Small intestine (tissue), 7 donors: ENCODE measurements around the gene TRIM15. TPM values are rescaled to one million over a fixed set of nuclear protein-coding genes. Genes with fewer than 3 reads are reported as not detected.

Experiments
- DNase-seq, 2 donors: peaks; one replicate each; pipeline versions ENCODE4 v3.0.0 to v3.0.0-alpha.2; 2013
- FAIRE-seq: peaks from 2 replicates; lab custom pipeline; 2012; peaks lifted over from hg19 to GRCh38; lab: Jason Lieb, UNC
- H3K27ac ChIP-seq, 3 donors: one replicate each; pipeline ENCODE4 v1.5.1; 2013; ENCODE audit warnings: low read length in 2 of 3, mild to moderate bottlenecking in 2 of 3, control low read depth in 1 of 3, inconsistent platforms in 1 of 3, low read depth in 1 of 3, moderate library complexity in 1 of 3
- H3K27me3 ChIP-seq, 3 donors: one replicate each; pipeline ENCODE4 v1.6.1; 2013; ENCODE audit warnings: low read length in 3 of 3, inconsistent platforms in 1 of 3; ENCODE audit not compliant: control insufficient read depth in 3 of 3, insufficient read depth in 3 of 3
- H3K36me3 ChIP-seq, 3 donors: one replicate each; pipeline ENCODE4 v1.6.1; 2013; ENCODE audit warnings: low read length in 3 of 3, inconsistent platforms in 1 of 3, low read depth in 1 of 3, mild to moderate bottlenecking in 1 of 3, moderate library complexity in 1 of 3; ENCODE audit not compliant: control insufficient read depth in 3 of 3, insufficient read depth in 2 of 3
- H3K4me1 ChIP-seq, 3 donors: one replicate each; pipeline ENCODE4 v1.6.1; 2013; ENCODE audit warnings: low read length in 2 of 3, inconsistent platforms in 1 of 3, low read depth in 1 of 3, mild to moderate bottlenecking in 1 of 3, moderate library complexity in 1 of 3; ENCODE audit not compliant: control insufficient read depth in 3 of 3, insufficient read depth in 2 of 3
- H3K4me3 ChIP-seq, 3 donors: one replicate each; pipeline ENCODE4 v1.5.1; 2013; ENCODE audit warnings: low read length in 3 of 3, control low read depth in 1 of 3, inconsistent platforms in 1 of 3, low read depth in 1 of 3, mild to moderate bottlenecking in 1 of 3, moderate library complexity in 1 of 3
- H3K9me3 ChIP-seq, 2 donors: one replicate each; pipeline ENCODE4 v1.6.1; 2013; ENCODE audit warnings: low read depth in 1 of 2, low read length in 1 of 2; ENCODE audit not compliant: control insufficient read depth in 2 of 2, insufficient read depth in 1 of 2
- WGBS, 3 donors: extraction: QIAGEN DNeasy Blood & Tissue Kit; methylation state at CpG; one replicate each; pipeline ENCODE4 v1.1.7; 2013; 5-methylcytosine and 5-hydroxymethylcytosine counted together
- polyA plus RNA-seq, 4 donors: library from polyadenylated mRNA; stranded (reverse) in 3 of 4; unstranded in 1 of 4; fragments of 200-250 nt in 3 of 4; fragments of 120-200 nt in 1 of 4; gene quantifications; one replicate each; pipeline versions ENCODE4 v1.2.1 to v1.2.3, GENCODE V29; 2013
- donor health status: healthy with polysubstance abuse.
- donor health status: control.
- donor health status: control.
- donor health status: Bipolar disorder and iron deficiency.
- donor health status: healthy.

TRIM15 gene
- polyA plus RNA-seq, 4 donors: 26.1 to 122 (median 63.3) TPM

DNA sequence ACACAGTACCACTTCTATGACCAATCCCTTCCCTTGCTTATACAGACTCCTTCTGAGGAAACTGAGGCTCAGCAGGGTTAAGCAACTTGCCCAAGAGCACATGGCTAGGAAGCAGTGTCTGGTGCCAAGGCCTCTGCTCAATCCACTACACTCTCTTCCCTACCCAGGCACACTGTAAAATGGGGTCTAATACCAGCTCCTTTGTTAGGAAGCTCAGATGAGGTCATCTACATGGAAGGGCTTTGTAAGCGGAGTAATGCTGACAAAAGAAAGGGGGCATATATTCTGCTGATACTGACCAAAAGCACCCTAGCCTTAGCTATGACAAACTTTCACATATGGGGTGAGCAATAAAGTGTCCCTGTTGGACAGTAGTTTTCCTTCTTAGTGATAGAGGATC lies 40.8 kb downstream of the TRIM15 start:
- DNase-seq (no peak), FAIRE-seq (no peak)
- Histone ChIP-seq H3K4me1 (peaks cover 15 to 59% (median 17%) of the 10 kb centered on the region in 3 donors), H3K36me3 (peaks cover 0 to 26% (median 10%) of the 10 kb centered on the region in 3 donors), H3K4me3 (no peak overlapping the region), H3K27me3 (no peaks in the 10 kb centered on the region), H3K27ac (no peak overlapping the region), H3K9me3 (no peaks in the 10 kb centered on the region)
- WGBS, 3 donors: 97 to 100% (median 97%) methylated on average over 1 of the region's 1 CpG

DNA sequence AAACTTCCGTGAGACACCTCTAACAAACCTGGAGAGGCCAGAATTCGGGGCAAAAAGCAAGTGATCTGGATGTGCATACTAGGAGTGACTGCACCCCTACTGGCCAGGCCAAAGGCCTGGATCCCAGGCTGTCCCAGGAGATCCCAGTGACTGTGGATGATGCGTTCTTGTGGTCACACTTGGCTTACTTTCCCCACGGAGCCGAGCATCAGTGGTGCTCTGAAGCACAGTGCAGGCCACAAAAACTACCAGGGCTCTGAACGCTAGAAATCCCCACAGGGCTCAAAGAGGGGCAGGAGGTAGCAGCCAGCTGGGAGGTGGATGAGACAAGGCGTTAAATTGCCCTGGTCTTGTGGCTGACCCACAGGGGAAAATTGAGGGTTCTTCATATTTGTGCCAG lies 42.8 kb downstream of the TRIM15 start:
- H3K36me3 ChIP-seq: peaks cover 0 to 14% (median 0%) of the 10 kb centered on the region in 3 donors
- H3K4me3 ChIP-seq: no peak overlapping the region
- H3K27ac ChIP-seq: peak overlapping the region in 2 of 3 donors; percentile 75 to 89
- no peaks in the 10 kb centered on the region for H3K9me3 ChIP-seq
- no peaks in the 10 kb centered on the region for H3K27me3 ChIP-seq
- WGBS, 3 donors: 62 to 74% (median 64%) methylated on average over 7 of the region's 7 CpGs
- H3K4me1 ChIP-seq: peaks cover 15 to 60% (median 25%) of the 10 kb centered on the region in 3 donors
- DNase-seq: no peak
- no peak for FAIRE-seq

DNA sequence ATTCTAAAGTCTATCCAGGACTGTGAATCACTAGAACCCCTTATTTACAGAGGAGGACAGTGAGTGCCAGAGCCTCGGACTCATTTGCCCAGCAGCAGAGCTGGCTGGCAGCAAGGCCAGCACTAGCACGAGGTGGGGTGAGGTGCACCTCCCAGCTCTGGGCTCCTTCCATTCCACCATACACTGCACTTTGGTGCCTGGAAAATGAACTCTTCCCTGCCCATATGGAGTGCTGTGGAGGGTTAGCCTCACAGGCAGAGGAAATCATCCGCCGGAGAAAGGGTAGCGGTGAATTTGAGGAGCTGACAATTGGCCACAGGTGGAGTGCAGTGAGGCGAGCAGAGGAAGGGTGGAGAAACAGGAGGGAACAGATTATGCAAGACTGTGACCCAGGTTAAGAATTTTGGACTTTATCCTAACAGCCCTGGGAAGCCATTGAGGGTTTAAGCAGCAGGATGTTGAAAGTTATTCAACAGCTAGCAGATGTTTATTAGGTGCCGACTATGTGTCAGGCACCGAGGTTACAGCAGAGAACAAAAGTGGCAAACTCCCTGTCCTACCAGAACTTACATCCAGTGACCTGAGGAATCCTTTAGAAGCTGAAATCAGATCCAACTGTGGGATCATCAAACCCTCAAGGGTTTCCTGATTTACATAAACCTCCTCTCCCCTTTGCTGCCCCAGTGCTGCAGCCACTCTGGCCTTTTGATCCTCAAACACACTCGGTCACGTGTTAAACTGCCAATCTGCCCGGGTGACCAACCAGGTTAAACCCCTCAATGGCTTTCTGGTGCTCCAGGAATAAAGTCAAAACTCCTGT lies 43.7 kb downstream of the TRIM15 start:
- H3K9me3 ChIP-seq: no peaks in the 10 kb centered on the region
- FAIRE-seq: no peak
- peaks cover 18 to 59% (median 28%) of the 10 kb centered on the region in 3 donors for H3K4me1 ChIP-seq
- peak overlapping the region in 2 of 3 donors; percentile 1 to 20 for H3K4me3 ChIP-seq
- peak overlapping the region; percentile 75 to 89 (median 85) for H3K27ac ChIP-seq
- no peaks in the 10 kb centered on the region for H3K27me3 ChIP-seq
- H3K36me3 ChIP-seq: peaks cover 0 to 14% (median 0%) of the 10 kb centered on the region in 3 donors
- DNase-seq: peak; percentile 88 to 92
- 15 to 43% (median 35%) methylated on average over 11 of the region's 11 CpGs for WGBS, 3 donors

DNA sequence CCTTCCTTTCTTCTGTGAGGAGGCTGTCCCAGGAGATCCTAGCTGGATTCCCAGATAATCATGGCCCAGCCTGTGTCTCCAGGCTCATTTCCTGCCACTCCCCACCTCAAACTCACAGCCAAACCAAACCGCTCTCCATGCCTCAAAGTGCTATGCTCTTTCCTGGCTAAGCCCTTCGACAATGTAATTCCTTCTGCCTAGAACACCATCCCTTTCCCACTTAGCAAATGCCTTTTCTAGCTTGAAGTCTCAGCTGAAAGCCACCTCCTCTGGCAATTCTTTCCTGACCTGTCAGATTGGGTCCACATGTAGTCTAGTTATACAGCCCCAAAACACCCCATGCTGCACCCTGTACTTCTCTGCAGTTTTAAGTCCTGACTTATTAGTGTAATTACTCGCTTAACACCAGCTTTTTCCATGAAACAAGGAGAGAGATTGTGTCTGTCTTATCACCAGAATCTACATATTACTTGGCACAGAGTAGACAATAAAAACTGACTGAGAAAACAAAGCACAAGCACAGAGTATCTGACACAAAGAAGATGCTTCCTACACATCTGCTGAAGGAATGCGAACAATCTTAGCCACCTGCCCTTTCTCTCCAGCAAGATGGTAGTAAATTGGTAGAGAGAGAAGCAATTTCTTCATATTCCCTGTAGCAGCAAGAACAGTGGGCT lies 44.4 kb downstream of the TRIM15 start:
- peak overlapping the region; percentile 75 to 89 (median 85) for H3K27ac ChIP-seq
- peak overlapping the region in 1 of 3 donors; percentile 20 for H3K4me3 ChIP-seq
- peaks cover 18 to 54% (median 30%) of the 10 kb centered on the region in 3 donors for H3K4me1 ChIP-seq
- WGBS, 3 donors: 20 to 52% (median 42%) methylated on average over 4 of the region's 4 CpGs
- peaks cover 0 to 14% (median 0%) of the 10 kb centered on the region in 3 donors for H3K36me3 ChIP-seq
- no peaks in the 10 kb centered on the region for H3K27me3 ChIP-seq
- DNase-seq (no peak), FAIRE-seq (no peak)
- H3K9me3 ChIP-seq: no peaks in the 10 kb centered on the region

GRCh38 chr6:30211306-30211705 lies 48.0 kb downstream of the TRIM15 start:
- Histone ChIP-seq H3K4me1 (peaks cover 15 to 46% (median 28%) of the 10 kb centered on the region in 3 donors), H3K4me3 (peak overlapping the region in 2 of 3 donors; percentile 85 to 89), H3K9me3 (no peaks in the 10 kb centered on the region), H3K27ac (peak overlapping the region in 1 of 3 donors; percentile 96), H3K36me3 (peaks cover 0 to under 1% (median 0%) of the 10 kb centered on the region in 3 donors), H3K27me3 (no peaks in the 10 kb centered on the region)
- FAIRE-seq (no peak), DNase-seq (no peak)
- 12 to 30% (median 22%) methylated on average over 2 of the region's 2 CpGs for WGBS, 3 donors

DNA sequence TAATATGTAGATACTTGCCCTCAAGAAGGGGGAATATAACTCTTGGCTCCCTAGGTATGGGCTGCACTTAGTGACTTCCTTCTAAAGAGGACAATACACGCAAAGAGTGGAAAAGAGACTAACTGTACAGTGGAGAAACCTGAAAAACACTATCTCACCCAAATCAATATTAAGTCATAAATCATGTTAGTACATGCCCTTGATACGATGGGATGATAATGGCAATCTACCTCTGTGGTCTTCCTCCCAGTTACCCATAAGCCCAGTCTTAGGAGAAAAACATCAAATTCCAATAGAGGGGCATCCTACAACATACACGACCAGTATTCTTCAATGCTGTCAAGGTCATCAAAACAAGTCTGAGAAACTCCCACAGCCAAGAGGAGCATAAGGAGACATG lies 48.6 kb downstream of the TRIM15 start:
- Histone ChIP-seq H3K4me3 (peak overlapping the region in 2 of 3 donors; percentile 85 to 89), H3K9me3 (no peaks in the 10 kb centered on the region), H3K27ac (peak overlapping the region in 1 of 3 donors; percentile 96), H3K27me3 (no peaks in the 10 kb centered on the region), H3K36me3 (no peaks in the 10 kb centered on the region), H3K4me1 (peaks cover 15 to 40% (median 28%) of the 10 kb centered on the region in 3 donors)
- DNase-seq: peak in 1 of 2 donors; percentile 19
- FAIRE-seq: no peak
- 4 to 33% (median 5%) methylated on average over 3 of the region's 3 CpGs for WGBS, 3 donors

- Histone ChIP-seq H3K4me3 (peak within 1 kb of the TSS; percentile 85 to 96 (median 89)), H3K36me3 (no peaks in the 10 kb centered on the region), H3K27ac (peak within 1 kb of the TSS; percentile 96 to 98 (median 97)), H3K27me3 (no peaks in the 10 kb centered on the region), H3K9me3 (no peaks in the 10 kb centered on the region), H3K4me1 (peaks cover 14 to 29% (median 19%) of the 10 kb centered on the region in 3 donors)
- FAIRE-seq (no peak), DNase-seq (peak; percentile 99)
- WGBS, 3 donors: 0% methylated on average over 50 to 59 of the region's 59 CpGs
Measured at GRCh38 chr6:30212865-30213666, 49.7 kb downstream of the TRIM15 start, which contains the start of gene TRIM26. TSS of gene TRIM26 (minus strand) at chr6:30213406. CDS start at chr6:30199103, 14,303 bp downstream.

- no peak for FAIRE-seq
- Histone ChIP-seq H3K27me3 (no peaks in the 10 kb centered on the region), H3K27ac (peak overlapping the region; percentile 96 to 98 (median 97)), H3K36me3 (no peaks in the 10 kb centered on the region), H3K4me1 (peaks cover 11 to 23% (median 16%) of the 10 kb centered on the region in 3 donors), H3K9me3 (no peaks in the 10 kb centered on the region), H3K4me3 (peak overlapping the region; percentile 46 to 85 (median 65))
- 0 to 1% (median 0%) methylated on average over 12 of the region's 12 CpGs for WGBS, 3 donors
- no peak for DNase-seq
Measured at GRCh38 chr6:30213667-30213956, 50.3 kb downstream of the TRIM15 start.
